Ishikawa (cell line): ENCODE measurements around the gene HOXA6.
A peak's percentile ranks its signal among the peaks of the same experiment; 100 is the strongest.

Source experiments
- CEBPB ChIP-seq: IDR thresholded peaks from 2 replicates; pipeline ENCODE4 v1.6.1; 2012
- CREB1 ChIP-seq: IDR thresholded peaks from 2 replicates; pipeline ENCODE4 v1.6.1; 2012; ENCODE audit warnings: low read depth
- EGR1 ChIP-seq: IDR thresholded peaks from 2 replicates; pipeline ENCODE4 v1.6.1; 2012
- EP300 ChIP-seq: IDR thresholded peaks from 2 replicates; pipeline ENCODE4 v1.6.1; 2012; ENCODE audit warnings: borderline replicate concordance
- FOXM1 ChIP-seq: IDR thresholded peaks from 2 replicates; pipeline ENCODE4 v1.6.1; 2012; ENCODE audit warnings: low read depth, borderline replicate concordance
- NFIC ChIP-seq: IDR thresholded peaks from 2 replicates; pipeline ENCODE4 v1.6.1; 2012
- RAD21 ChIP-seq: IDR thresholded peaks from 2 replicates; pipeline ENCODE4 v1.6.1; 2012; ENCODE audit warnings: low read depth
- TAF1 ChIP-seq: IDR thresholded peaks from 2 replicates; pipeline ENCODE4 v1.6.1; 2012; ENCODE audit warnings: low read depth, mild to moderate bottlenecking
- TCF12 ChIP-seq: IDR thresholded peaks from 2 replicates; pipeline ENCODE4 v1.6.1; 2012; ENCODE audit warnings: low read depth
- TEAD4 ChIP-seq: IDR thresholded peaks from 2 replicates; pipeline ENCODE4 v1.6.1; 2012
- YY1 ChIP-seq: IDR thresholded peaks from 2 replicates; pipeline ENCODE4 v1.6.1; 2012; ENCODE audit warnings: low read depth
- ZBTB7A ChIP-seq: IDR thresholded peaks from 2 replicates; pipeline ENCODE4 v1.6.1; 2012; ENCODE audit warnings: low read depth
- TF ChIP-seq, protein P1 (sequence below): IDR thresholded peaks from 2 replicates; pipeline ENCODE4 v1.6.1; 2012
- TF ChIP-seq, protein P2 (sequence below): IDR thresholded peaks from 2 replicates; pipeline ENCODE4 v1.6.1; 2012; ENCODE audit warnings: low read depth, mild to moderate bottlenecking
- TF ChIP-seq, protein P3 (sequence below): IDR thresholded peaks from 2 replicates; pipeline ENCODE4 v1.6.1; 2012

Gene HOXA6

DNA sequence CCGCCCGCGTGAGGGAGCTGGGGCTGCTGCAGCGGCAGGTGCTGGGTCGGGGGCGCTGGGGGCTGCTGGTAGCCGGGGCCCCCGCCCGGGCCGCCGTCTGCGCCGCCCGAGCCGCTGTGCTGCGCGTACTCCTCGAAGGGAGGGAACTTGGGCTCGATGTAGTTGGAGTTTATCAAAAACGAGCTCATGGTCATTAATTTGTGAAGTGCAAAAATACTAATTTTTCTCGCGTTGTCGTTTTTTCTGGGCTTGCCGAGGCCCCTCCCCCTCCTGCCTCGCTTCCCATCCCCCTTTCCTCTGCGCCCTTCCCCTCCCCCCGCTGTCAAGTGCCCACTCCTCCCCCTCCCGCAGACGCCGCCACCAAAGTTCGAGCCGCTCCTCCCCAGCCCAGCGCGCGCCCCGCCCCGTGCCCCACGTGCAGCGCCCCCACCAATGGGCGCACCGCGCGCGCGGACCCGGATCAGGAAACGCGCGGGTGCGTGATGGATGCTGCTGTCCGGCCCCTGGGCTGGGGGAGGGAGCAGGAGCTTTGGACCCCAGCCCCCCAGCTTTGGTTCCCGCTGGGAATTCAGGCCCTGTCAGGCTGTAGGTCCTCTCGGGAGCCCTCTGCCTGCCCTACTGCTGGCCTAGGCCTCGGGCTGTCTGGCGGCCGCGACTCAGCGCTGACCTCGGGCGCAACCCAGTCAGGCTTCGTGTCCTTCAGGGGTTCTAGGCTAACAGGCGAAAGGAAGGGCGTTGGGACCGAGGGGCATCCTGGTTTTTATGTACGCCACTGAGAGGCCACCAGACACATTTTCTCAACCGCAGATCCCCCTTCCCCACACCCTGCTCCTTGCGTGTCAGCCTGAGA, 16.8 kb downstream of the HOXA6 start, which contains the start of gene HOXA4:
Gene HOXA4 (minus strand): TSS at position 218 of the 850 bp plus-strand sequence. CDS start 24 bp downstream, at position 194.
- TF ChIP-seq, protein P1, sequence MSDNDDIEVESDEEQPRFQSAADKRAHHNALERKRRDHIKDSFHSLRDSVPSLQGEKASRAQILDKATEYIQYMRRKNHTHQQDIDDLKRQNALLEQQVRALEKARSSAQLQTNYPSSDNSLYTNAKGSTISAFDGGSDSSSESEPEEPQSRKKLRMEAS = peak; percentile 56
- TF ChIP-seq TCF12 (peak; percentile 58; the same call in 1 of the 2 replicates), EP300 (no peak; the same call in 1 of the 2 replicates), NFIC (no peak), EGR1 (no peak), CEBPB (no peak), TAF1 (0 out of 2 replicates have a peak, but pooled peaks have one; percentile 52), RAD21 (no peak), FOXM1 (no peak), CREB1 (no peak), YY1 (no peak), TEAD4 (no peak), ZBTB7A (no peak)
- TF ChIP-seq, protein P2, sequence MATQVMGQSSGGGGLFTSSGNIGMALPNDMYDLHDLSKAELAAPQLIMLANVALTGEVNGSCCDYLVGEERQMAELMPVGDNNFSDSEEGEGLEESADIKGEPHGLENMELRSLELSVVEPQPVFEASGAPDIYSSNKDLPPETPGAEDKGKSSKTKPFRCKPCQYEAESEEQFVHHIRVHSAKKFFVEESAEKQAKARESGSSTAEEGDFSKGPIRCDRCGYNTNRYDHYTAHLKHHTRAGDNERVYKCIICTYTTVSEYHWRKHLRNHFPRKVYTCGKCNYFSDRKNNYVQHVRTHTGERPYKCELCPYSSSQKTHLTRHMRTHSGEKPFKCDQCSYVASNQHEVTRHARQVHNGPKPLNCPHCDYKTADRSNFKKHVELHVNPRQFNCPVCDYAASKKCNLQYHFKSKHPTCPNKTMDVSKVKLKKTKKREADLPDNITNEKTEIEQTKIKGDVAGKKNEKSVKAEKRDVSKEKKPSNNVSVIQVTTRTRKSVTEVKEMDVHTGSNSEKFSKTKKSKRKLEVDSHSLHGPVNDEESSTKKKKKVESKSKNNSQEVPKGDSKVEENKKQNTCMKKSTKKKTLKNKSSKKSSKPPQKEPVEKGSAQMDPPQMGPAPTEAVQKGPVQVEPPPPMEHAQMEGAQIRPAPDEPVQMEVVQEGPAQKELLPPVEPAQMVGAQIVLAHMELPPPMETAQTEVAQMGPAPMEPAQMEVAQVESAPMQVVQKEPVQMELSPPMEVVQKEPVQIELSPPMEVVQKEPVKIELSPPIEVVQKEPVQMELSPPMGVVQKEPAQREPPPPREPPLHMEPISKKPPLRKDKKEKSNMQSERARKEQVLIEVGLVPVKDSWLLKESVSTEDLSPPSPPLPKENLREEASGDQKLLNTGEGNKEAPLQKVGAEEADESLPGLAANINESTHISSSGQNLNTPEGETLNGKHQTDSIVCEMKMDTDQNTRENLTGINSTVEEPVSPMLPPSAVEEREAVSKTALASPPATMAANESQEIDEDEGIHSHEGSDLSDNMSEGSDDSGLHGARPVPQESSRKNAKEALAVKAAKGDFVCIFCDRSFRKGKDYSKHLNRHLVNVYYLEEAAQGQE = no peak
- TF ChIP-seq, protein P3, sequence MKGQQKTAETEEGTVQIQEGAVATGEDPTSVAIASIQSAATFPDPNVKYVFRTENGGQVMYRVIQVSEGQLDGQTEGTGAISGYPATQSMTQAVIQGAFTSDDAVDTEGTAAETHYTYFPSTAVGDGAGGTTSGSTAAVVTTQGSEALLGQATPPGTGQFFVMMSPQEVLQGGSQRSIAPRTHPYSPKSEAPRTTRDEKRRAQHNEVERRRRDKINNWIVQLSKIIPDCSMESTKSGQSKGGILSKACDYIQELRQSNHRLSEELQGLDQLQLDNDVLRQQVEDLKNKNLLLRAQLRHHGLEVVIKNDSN = peak; percentile 97

DNA sequence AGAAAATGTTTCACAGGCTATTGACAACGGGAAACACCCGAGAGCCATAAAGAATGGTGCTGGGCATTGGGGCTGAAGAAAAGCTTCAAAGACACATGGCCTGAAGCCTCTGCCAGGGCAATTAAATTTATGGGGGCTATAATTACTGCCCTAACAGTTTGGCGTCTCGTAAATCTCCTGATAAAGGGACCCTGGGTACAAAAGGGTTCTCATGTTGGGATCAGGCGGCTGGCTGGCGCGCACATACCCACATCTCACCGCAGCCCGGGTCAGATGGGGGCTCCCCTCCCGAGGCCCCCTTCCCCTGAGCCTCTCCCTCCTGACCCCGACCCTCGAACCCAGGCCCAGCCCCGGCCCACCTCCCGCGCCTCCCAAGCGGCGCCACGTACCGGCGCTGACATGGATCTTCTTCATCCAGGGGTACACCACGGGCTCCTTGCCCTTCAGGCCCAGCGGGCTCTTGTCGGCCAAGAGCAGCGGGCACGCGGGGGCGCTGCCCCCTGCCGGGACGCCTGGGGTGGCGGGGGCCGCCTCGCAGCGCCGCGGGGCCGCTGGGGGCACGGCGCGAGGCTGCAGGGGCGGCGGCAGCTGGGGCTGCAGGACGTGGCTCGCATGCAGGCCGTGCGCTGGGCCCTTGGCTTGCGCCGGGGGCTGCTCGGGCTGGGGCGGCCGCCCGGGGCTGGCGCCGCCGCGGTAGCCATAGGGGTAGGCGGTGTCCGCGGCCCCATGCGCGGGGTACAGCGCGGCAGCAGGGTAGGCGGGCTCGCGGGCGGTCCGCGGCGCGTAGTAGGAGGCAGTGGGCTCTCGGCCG, 17.6 kb downstream of the HOXA6 start:
- TF ChIP-seq ZBTB7A (0 out of 2 replicates have a peak, but pooled peaks have one; percentile 25), NFIC (no peak)

DNA sequence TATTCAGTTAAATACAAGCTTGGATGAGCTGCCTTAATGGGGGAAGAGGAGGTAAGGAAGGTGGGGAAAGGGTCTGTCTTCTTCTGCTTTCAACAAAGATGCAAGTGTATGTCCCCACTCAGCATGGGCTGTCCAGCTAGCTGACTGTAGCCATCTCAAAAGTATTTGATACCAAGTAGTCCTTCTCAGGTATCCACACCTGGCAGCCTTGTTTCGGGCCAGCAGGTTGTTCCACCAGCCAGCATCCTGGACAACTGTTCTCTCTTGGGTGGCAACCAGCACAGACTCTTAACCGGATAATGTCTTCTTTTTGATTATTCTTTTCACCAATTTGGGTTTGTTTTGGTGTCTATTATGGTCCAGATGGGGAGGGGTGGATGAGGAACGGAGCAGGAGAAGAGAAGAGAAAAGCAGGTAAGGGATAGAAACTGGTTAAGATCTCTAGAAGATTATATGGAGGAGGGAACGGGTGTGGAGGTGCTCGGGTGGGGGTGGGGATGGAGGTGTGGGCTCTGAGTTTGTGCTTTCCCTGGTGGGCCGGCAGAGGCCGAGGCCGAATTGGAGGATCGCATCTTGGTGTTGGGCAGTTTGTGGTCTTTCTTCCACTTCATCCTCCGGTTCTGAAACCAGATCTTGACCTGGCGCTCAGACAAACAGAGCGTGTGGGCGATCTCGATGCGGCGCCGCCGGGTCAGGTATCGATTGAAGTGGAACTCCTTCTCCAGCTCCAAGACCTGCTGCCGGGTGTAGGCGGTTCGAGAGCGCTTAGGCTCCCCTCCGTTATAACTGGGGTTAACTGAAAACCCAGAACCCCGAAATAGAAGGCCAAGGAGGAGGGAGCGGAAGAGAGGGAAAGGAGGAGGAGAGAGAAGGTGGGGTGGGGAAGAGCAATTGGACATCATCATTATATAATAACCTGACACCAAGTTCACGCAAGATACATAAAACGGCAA, 18.5 kb downstream of the HOXA6 start:
- TF ChIP-seq, protein P2 = no peak
- TF ChIP-seq TAF1 = no peak
- no peak for TF ChIP-seq TEAD4
- TF ChIP-seq, protein P1 = no peak
- TF ChIP-seq TCF12 = no peak
- no peak for TF ChIP-seq CREB1
- TF ChIP-seq, protein P3 = no peak
- TF ChIP-seq EP300 = no peak
- no peak for TF ChIP-seq EGR1
- no peak for TF ChIP-seq CEBPB
- no peak for TF ChIP-seq ZBTB7A
- no peak for TF ChIP-seq YY1
- TF ChIP-seq FOXM1 = no peak
- TF ChIP-seq RAD21 = no peak
- no peak for TF ChIP-seq NFIC

DNA sequence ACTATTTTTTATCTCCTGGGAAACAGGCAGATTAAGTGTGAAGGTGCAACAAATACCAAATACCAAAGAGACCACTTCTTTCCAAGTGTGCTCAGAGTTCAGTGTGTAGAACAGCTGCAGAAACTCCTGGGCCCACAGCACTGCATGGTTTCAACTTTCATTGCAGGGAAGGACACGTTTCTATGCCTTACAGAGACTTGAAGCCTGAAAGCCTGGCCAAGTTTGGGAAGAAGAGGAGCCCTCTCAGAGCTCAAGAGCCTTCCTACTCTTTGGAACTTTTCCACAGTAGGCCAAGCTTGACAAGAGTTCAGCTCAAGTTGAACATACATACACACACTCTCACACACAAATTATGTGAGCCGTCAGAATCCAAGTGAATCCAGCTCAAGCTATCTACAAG, 19.5 kb downstream of the HOXA6 start:
- no peak for TF ChIP-seq EP300
- no peak for TF ChIP-seq CEBPB
- no peak for TF ChIP-seq NFIC
- TF ChIP-seq EGR1 = no peak
- no peak for TF ChIP-seq ZBTB7A
- TF ChIP-seq, protein P1 = no peak
- TF ChIP-seq, protein P3 = no peak
- no peak for TF ChIP-seq YY1
- TF ChIP-seq CREB1 = no peak
- TF ChIP-seq, protein P2 = no peak
- TF ChIP-seq TCF12 = no peak
